HG02759 (cell line): ENCODE measurements around the gene TMEM108.
A peak's percentile ranks its signal among the peaks of the same experiment; 100 is the strongest.

ENCODE experiments used
- ATAC-seq: cut with Tn5 transposase; IDR thresholded peaks from one replicate; pipeline ENCODE4 v1.9.1; 2021; ENCODE audit warnings: mild to moderate bottlenecking, moderate library complexity; ENCODE audit not compliant: unreplicated experiment

TMEM108 gene

DNA sequence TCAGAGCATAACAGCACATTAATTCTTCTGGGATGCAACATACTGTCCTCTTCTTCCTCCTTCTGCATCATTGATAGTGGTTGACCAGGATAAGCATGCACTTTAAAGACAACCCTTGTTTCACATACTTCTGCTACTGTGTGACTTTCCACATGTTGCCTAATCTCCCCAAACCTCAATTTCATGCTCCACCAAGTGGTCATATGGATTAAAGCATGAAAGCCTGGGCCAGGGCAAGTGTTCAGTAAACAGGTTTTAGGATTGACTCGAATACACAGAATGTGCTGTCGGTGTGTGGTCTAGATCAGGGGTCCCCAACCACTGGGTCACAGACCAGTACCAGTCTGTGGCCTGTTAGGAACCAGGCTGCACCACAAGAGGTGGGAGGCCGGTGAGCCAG, 339.2 kb downstream of the TMEM108 start:
- ATAC-seq: no peak

DNA sequence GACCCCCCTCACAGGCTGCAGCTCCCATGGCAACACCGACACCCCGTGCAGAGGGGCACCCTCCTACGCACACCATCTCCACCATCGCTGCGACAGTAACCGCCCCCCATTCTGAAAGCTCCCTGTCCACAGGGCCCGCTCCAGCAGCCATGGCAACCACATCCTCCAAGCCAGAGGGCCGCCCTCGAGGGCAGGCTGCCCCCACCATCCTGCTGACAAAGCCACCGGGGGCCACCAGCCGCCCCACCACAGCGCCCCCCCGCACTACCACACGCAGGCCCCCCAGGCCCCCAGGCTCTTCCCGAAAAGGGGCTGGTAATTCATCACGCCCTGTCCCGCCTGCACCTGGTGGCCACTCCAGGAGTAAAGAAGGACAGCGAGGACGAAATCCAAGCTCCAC, 341.7 kb downstream of the TMEM108 start:
- no peak for ATAC-seq

DNA sequence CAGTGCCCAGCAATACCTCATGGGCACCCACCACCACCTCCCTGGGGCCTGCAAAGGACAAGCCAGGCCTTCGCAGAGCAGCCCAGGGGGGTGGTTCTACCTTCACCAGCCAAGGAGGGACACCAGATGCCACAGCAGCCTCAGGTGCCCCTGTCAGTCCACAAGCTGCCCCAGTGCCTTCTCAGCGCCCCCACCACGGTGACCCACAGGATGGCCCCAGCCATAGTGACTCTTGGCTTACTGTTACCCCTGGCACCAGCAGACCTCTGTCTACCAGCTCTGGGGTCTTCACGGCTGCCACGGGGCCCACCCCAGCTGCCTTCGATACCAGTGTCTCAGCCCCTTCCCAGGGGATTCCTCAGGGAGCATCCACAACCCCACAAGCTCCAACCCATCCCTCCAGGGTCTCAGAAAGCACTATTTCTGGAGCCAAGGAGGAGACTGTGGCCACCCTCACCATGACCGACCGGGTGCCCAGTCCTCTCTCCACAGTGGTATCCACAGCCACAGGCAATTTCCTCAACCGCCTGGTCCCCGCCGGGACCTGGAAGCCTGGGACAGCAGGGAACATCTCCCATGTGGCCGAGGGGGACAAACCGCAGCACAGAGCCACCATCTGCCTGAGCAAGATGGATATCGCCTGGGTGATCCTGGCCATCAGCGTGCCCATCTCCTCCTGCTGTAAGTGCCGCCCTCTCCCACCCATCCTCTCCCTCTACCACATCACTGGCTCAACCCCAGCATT, 342.5 kb downstream of the TMEM108 start:
- ATAC-seq: no peak

DNA sequence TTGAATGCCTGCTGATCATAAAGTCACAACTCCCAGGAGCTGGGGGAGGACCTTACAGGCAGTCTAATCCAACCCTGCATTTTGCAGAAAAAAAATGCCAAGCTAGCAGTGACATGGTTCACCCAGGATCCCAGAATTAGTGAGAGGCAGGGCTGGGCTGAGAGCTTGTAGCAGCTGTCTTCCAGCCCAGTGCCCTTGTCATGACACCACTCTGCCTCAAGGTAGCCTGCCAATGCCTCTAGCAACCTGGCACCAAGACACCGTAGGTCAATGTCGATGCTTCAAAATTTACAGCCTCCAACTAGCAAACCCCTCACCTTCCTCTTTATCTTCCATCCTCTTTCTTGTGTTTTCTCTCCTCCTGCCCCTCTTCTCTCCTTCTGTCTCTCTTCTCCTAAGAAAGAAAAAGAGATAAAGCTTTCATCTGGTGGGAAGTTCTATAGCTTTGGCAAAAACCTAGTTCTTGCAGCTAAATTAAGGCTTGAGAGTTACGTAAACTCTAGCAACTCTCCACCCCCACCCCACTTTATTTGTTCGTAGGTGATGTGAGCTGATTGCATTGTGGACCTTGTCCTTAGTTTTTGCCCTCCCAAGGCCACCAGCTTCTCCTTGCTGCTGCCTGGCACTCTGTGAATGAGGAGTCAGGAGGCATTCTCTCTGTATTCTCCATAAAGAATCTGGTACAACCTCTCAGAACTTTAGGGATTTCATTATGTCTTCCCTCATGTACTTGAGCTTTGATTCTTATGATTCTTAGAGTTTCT, 343.3 kb downstream of the TMEM108 start:
- ATAC-seq: no peak

DNA sequence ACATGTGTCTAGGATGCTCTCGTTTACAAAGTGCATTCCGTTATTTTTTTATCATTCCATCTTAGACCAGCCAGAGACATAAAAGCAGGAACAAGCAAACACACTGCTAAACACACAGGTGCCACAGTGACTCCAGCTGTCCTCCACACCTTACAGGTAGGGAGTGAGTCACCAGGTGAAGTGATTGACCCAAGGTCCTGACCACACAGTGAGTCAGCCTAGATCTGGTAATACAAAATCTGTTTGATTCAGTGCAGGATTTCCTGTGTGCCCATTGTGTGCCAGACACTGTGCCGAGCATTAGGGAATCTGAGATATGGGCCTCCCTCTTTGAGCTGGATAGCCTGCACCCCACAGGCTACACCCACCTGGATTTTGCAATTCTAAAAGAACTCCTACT, 345.0 kb downstream of the TMEM108 start:
- no peak for ATAC-seq

DNA sequence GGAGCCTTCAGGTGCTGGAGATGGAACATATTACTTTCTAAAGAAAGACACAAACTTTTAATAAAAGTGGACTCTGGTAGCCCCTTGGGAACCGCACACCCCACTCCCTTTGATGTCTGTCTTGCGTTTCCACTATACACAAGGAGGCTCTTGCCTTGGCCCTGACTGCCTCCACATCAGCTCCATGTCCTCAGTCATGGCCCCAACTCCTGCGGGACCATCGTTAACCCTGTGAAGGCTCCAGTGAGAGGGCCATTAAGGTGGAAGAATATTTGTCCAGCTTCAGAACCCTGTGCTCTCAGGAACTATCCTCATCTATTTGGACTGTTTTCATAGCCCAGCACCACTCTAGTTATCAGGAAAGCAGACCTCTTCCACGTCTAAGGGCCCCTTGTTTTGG, 345.6 kb downstream of the TMEM108 start:
- ATAC-seq: no peak

DNA sequence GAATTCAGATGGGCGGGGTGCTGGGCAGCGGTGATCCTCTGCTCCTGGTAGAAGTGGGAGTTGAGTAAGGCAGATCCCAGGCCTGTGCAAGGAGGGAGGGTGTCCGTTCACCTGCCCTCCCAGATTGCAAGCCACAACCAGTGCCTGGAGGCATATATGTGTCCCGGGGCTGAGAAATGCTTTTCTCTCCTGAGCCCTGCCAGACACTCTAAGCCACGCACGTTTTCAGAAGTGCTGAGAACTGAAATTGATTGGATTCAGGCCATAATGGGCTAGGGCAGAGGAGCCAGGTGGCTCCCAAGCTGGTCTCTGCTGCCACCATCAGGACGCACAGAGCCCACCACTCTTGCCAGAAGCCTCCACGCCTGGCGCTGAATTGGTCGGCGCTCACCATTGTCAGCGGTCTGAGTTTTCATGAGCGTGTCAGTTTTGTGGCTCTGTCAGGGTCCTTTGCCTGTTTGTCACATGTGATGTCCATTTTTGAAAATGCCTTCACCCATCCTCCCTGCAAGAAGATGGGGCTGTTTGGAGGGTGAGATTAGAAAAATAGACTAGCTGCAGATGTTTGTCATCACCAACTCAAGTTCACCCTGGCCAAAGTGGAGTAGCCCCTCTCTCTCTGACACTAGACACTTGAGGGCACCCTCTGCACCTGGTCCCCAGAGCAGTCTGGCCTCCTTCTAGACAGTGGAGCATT, 346.3 kb downstream of the TMEM108 start:
- peak; percentile 81 for ATAC-seq

DNA sequence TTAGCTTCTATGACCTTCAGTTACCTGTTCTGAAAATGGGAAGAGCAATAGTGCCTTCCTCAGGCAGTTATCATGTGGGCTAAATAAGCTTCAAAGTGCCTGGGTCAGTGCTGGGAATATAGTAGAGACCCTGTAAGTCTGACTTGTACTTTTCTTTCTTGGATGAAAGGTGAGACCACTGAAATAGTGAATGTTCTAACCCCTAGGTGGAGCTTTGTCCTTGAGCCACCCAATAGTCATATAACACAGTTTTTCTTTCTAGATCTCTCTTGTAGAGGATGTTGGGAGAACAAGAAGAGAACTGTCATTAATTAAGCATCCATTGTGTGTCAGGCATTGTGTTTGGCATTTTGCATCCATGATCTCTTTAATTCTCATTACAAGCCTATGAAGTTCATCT, 348.7 kb downstream of the TMEM108 start:
- ATAC-seq: no peak

DNA sequence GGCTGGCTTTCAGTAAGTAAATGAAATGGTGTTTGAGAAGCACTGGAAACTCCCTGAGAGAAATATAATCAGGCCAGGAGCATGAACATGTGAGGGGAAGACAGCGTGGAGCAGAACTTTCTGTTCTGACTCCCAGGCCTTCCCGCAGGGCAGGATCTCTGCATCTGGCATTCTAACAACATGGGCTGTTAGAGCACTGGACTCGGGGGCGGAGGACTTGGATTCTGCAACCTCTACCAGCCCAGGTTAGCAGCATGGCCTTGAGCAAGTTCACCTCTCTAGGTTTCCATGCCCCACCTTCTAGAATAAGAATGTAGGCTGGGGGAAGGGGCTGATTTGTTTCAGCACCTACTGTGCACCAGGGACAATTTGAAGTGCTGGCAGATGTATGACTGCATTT, 349.1 kb downstream of the TMEM108 start:
- no peak for ATAC-seq

DNA sequence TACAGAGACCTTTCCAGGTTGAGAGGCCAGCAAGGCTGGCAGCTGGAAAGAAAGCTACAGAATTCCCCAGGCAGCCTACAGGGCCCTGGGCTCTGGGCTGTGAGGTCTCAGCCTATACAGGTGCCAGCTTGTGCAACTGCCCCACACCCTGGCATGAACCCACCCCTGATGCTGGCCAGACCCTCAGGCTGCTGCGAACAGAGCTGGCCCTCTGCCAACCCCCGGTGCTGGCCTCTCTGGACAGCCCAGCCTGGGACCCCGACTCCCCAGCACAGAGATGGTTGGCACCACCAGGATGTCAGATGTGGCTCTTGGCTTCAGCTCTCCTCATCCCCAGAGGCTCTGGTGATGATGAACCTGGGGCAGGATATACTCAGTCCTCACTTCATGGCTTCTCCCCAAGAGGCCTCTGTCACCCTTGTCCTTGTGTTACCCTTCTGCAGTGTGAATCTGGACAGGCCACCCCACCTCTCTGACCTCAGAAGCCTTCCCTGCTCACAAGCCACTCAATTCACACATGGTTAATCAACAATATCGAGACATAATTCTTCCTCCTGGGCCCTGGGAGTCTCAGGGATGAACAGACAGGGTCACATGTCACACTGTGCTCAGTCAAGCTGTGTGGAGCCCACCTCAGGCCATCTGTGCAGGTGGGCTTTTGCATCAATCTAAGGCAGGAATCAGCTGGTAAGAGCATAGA, 350.7 kb downstream of the TMEM108 start:
- no peak for ATAC-seq

DNA sequence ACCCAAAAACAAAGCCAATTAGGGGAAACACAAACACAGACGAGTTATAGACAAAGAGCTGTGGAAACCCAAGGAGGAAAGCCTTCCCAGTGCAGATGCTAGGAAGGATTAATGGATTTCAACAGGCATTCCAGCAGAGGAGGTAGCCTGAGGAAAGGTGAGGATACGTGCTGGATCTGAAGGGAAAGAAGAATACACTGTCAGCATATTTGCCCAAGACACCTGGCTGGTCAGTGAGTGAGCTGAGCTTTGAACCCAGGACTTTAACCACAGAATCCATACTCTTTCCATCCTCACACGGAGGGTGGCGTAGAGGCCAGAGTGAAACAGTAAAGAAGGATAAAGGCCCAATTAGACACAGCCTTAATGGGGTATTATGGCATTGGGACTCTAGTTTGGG, 352.5 kb downstream of the TMEM108 start:
- ATAC-seq: no peak

DNA sequence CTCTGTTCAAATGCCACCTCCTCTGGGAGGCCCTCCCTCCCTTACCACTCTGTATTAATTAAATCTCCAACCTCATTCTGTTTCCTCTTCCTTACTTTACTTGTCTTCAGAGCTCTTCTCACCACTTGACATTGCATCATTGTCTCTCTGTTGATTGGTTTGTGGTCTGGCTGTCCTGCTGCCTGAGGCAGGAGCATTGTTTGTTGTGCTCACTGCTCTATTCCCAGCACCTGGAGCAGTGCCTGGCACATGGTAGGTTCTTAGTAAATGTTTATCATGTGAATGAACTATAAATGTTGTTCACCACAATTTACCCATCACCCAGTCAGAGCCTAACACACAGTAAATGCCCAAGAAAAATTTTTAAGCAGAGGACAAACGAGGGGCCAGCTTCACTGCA, 355.0 kb downstream of the TMEM108 start:
- ATAC-seq: no peak

DNA sequence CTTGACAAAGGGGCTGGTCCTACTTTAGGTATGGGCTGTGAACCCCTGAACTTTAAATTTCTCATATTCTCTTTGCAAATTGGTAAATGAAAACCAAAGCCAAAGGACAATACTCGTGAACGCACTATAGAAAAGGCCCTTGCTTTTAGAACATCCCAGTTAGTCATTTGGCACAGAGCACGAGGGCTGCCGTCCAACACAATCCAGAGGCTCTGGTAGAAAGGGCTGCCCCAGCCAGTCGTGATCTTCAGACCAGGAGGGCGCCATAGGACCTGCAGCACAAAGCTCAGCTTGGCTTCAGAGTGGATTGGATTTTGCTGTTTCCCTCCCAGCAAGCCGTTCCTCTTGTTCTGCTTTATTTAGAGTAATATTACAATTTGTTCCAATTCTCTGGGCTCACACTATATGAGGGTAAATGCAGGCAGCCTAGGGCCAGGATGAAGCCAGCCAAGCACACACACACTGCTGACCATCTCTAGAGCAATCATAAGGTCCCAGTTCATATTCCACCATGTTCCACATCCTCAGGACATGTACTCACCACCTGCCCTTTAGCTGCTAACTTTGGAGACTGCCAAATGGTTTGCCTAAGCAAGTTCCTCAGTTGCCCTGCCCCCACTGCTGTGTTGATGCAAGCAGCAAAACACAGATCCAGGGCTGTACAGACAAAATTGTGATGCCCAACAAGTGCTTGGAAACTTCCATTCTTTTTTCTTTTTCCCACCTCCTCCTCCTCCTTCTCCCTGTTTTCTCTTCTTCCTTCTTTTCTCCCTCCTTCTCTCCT, 355.7 kb downstream of the TMEM108 start:
- ATAC-seq: no peak

DNA sequence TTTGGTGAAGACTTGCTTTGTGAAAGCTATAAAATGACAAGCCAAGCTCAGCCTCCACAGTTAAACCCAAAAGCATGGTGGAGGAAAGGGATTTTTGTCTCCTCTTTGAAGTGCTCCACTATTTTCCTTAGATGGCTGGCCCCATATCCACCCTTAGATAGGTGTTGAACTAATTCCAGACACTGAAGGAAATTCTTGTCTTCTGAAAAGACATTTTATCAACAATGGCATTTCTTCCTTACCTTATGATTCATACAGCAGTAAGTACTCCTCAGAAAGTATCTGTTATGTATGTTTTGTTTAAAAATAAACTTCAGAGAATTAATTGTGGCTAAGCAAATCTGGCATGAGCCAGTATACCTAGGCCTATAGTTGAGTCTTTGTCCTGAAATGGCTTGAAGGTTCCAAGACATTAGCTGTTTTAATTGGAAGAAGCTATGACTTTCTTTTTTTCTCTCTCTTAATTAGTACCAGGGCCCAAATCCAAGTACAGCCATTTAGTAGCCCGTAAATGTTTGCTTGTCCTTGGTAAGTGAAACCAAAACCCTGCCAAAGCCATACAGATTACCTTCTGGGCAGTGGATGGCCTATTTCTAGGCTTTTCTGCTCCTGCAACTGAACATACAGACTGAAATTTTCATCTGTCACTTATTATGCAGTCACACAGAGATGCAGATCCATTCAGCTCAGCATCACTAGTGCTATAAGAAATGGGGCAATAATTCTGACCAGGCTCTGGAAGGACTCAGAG, 356.5 kb downstream of the TMEM108 start:
- ATAC-seq: no peak

DNA sequence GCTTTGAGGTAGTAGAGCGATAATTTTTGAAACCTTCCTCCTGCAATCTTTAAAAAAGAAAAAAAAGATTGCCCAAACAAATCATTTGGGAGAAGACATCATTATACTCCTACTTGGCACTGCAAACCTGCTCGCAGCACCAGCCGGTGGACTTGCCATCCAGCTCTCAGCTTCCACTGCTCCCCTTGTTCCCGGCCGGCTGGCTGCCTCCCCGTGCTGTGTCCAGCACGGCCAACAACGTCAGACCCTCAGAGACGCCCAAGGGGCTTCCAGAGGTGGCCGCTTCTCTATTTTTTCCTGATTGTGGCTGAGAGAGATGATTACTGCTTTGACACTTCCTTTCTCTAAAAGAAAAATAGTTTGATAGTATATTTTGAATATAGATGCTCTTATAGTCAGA, 358.7 kb downstream of the TMEM108 start:
- no peak for ATAC-seq

DNA sequence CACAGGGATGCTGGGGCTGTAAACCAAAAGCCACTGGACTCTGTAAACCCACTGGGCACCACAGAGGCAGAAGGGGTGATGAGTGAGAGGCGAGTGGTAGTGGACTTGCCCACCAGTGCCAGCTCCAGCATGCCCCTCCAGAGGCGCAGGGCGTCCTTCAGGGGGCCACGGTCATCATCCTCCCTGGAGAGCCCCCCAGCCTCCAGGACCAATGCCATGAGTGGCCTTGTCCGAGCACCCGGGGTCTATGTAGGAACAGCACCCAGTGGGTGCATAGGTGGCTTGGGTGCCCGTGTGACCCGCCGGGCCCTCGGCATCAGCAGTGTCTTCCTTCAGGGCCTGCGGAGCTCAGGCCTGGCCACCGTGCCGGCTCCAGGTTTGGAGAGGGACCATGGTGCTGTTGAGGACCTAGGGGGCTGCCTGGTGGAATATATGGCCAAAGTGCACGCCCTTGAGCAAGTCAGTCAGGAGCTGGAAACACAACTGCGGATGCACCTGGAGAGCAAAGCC, 361.9 kb downstream of the TMEM108 start, which contains the start of gene BFSP2:
BFSP2 (plus strand) TSS at position 51 of the 510 bp plus-strand sequence; CDS start at position 79, 28 bp downstream.
- ATAC-seq: no peak

DNA sequence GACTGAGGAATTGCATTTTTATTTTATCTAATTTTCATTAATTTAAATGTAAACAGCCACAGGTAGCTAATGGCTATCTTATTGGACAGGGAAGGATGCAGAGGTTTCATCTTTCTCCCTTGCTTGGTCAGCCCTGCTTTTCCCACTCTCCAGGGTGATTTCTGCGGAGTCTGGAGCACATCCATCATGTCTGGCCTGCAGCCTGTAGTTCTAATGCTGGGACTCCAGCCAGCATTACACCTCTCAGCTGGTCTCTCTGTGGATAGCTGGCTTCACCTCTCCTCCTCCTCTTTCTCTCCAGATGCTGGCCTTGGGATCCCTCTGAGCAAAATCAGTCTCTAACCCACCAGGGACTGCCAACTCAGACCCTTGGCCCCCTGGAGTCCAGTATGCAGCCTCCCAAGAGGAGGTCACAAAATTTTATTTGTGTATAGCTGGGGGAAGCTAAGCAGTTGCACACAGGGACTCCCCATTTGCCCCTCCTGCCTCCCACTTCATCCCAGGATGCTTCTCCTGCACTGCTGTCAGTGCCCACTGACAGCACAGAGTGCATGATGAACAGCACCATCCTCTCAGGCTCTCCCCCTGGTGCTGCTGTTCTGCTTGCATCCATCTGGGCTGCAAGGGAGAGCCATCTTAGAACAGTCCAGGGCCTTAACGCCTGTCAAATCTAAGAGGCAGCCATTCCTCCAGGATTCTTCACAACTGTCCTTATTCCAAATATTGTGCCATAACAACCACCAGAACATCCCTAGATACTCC, 363.4 kb downstream of the TMEM108 start:
- ATAC-seq: no peak

DNA sequence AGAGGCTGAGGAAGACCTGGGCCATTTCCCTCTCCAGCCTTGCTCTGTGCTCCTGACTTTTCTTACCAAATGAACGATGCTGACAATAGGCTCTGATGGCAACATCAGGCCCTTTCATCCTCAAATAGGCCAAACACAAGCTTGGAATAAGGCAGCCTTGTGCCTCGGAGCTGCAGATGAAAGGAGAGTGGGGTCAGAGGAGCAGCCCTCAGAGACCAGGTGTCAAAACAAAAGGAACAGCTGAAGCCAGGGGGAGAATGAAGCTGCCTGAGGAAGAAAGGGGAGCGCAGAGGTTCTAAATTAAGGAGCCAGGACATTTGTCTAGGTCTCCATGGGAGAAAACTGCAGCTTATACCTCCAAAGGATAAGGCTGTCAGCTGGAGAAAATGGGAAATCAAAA, 366.7 kb downstream of the TMEM108 start:
- no peak for ATAC-seq

DNA sequence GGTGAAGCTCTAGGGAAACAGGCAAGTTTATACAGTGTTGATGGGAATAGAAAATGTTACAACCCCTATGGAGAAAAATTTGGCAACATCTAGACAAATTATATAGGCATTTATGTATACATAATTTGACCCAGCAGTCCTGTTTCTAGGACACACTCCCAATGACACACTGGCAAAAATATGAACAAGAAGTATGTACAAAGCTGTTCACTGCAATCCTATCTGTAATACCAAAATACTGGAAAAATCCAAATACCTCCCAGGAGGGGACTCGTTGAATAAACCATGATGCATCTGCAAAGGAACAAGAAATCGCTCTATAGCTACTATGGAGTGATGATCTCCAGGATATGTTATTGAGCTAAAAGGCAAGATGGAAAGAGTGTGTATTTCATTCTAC, 370.2 kb downstream of the TMEM108 start:
- ATAC-seq: no peak
